Heart left ventricle (tissue), 16 donors: Measurements from ENCODE around the gene AASDH. TPM values are rescaled to one million over a fixed set of nuclear protein-coding genes. Genes with fewer than 3 reads are reported as not detected.

Experiments
- ATAC-seq, 4 donors: fragments of 200-7000 bp; cut with Tn5 transposase; one replicate each; pipeline ENCODE4 v1.9.1; 2020 to 2022; ENCODE audit warnings: moderate library complexity in 4 of 4, mild to moderate bottlenecking in 3 of 4, moderate number of reproducible peaks in 1 of 4
- DNase-seq, 5 donors: peaks; one replicate each; pipeline ENCODE4 v3.0.0-alpha.2; 2020
- H3K27ac ChIP-seq, 12 donors: fragments of 200-600 bp; sonication (generic) in 4 of 12; one replicate each; pipeline versions ENCODE4 v1.5.0 to v1.8.0; 2016 to 2022; ENCODE audit warnings: mild to moderate bottlenecking in 2 of 12
- H3K27me3 ChIP-seq, 9 donors: fragments of 200-600 bp; sonication (generic) in 2 of 9; one replicate each; pipeline versions ENCODE4 v1.5.1 to v1.8.0; 2016 to 2022; ENCODE audit warnings: mild to moderate bottlenecking in 3 of 9
- H3K36me3 ChIP-seq, 9 donors: fragments of 200-600 bp; sonication (generic) in 2 of 9; one replicate each; pipeline versions ENCODE4 v1.5.0 to v1.8.0; 2018 to 2022; ENCODE audit warnings: mild to moderate bottlenecking in 2 of 9
- H3K4me1 ChIP-seq, 12 donors: fragments of 200-600 bp; sonication (generic) in 4 of 12; one replicate each; pipeline versions ENCODE4 v1.5.0 to v1.8.0; 2016 to 2022; ENCODE audit warnings: mild to moderate bottlenecking in 3 of 12
- H3K4me3 ChIP-seq, 12 donors: fragments of 200-600 bp; sonication (generic) in 4 of 12; one replicate each; pipeline versions ENCODE4 v1.5.0 to v1.8.0; 2017 to 2022; ENCODE audit warnings: mild to moderate bottlenecking in 9 of 12, moderate library complexity in 4 of 12
- H3K9me3 ChIP-seq, 12 donors: fragments of 200-600 bp; sonication (generic) in 4 of 12; one replicate each; pipeline versions ENCODE4 v1.5.0 to v1.8.0; 2016 to 2022; ENCODE audit warnings: mild to moderate bottlenecking in 1 of 12
- POLR2A ChIP-seq, 2 donors: fragments of 450-650 bp; IDR thresholded peaks; one replicate each; pipeline ENCODE4 v1.6.1; 2017; ENCODE audit warnings: antibody characterized with exemption in 2 of 2, mild to moderate bottlenecking in 2 of 2, moderate library complexity in 2 of 2
- WGBS, 4 donors: extraction: QIAGEN DNeasy Blood & Tissue Kit in 2 of 4; methylation state at CpG; one replicate each; pipeline versions ENCODE4 v1.1.5 to v1.1.7; 2013 to 2018; 5-methylcytosine and 5-hydroxymethylcytosine counted together
- intact Hi-C, 10 donors: fragments of 100-400 bp; cut with DNase I; formaldehyde crosslinking; loops; one replicate each; pipeline versions ENCODE4 v1.11.1 to v1.14.2; 2022
- polyA plus RNA-seq, 2 donors: library from polyadenylated mRNA; stranded (reverse); fragments of 200-250 nt; gene quantifications; one replicate each; pipeline ENCODE4 v1.2.3, GENCODE V29; 2013
- total RNA-seq, 9 donors: library from RNA; depleted of rRNA in 2 of 9; stranded (reverse); fragments of >200 nt in 2 of 9; fragmentation: NEBNext Ultra II Directional in 3 of 9; extraction: Animal tissue kit (Norgen Biotek cat#: 25700) in 3 of 9; gene quantifications; one replicate each; pipeline versions ENCODE4 v1.1.0 to v1.2.4, GENCODE V29; 2016 to 2023
- TF ChIP-seq, protein P1 (sequence below), 12 donors: fragments of 200-600 bp; sonication (generic) in 4 of 12; IDR thresholded peaks; one replicate each; pipeline versions ENCODE4 v1.5.0 to v1.8.0; 2018 to 2022; ENCODE audit warnings: antibody characterized with exemption in 12 of 12, mild to moderate bottlenecking in 5 of 12
- donor health status: ischemic (EF 13 %, LVEDD 7.1; RV severe dilation, severe dysfunction).
- donor health status: healthy with polysubstance abuse.
- donor health status: DM: no; HTN: yes; CAD: no.
- donor health status: DM: no; HTN: no; CAD: no.
- donor health status: ischemic (EF 25% LVEDD 6.9; RV normal size, moderate dysfunction).
- donor health status: ischemic (EF 25% LVEDD 5.7; RV mildly dilated, moderate dysfunction).
- donor health status: healthy.
- donor health status: DM: yes; HTN: yes; CAD: no.
- donor health status: ischemic (EF 35%, LVEDD 5.7; RV mildly dilated, moderate dysfunction).
- donor health status: nonischemic (EF 11% LVEDD 7.7; RV severe dilation, severe dysfunction).
- donor health status: DM: yes; HTN: yes; CAD: no.
- donor health status: PGD.
- donor health status: ischemic (EF 29% LVEDD 5.4; RV normal size, mild dysfunction).
- donor health status: nonischemic (EF 23%, LVEDD 6.1; RV moderate dilation, normal function).

Gene AASDH
- total and polyA plus RNA-seq, 11 donors: 2.4 to 11.7 (median 5.2) TPM

- no peaks in the 10 kb centered on the region for H3K27me3 ChIP-seq
- no peak overlapping the region for H3K27ac ChIP-seq
- H3K36me3 ChIP-seq: no peaks in the 10 kb centered on the region
- H3K4me3 ChIP-seq: no peak overlapping the region
- H3K4me1 ChIP-seq: no peaks in the 10 kb centered on the region
- TF ChIP-seq POLR2A (IDR thresholded peaks at IDR 0.05): no peak
- TF ChIP-seq, protein P1, sequence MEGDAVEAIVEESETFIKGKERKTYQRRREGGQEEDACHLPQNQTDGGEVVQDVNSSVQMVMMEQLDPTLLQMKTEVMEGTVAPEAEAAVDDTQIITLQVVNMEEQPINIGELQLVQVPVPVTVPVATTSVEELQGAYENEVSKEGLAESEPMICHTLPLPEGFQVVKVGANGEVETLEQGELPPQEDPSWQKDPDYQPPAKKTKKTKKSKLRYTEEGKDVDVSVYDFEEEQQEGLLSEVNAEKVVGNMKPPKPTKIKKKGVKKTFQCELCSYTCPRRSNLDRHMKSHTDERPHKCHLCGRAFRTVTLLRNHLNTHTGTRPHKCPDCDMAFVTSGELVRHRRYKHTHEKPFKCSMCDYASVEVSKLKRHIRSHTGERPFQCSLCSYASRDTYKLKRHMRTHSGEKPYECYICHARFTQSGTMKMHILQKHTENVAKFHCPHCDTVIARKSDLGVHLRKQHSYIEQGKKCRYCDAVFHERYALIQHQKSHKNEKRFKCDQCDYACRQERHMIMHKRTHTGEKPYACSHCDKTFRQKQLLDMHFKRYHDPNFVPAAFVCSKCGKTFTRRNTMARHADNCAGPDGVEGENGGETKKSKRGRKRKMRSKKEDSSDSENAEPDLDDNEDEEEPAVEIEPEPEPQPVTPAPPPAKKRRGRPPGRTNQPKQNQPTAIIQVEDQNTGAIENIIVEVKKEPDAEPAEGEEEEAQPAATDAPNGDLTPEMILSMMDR (IDR thresholded peaks at IDR 0.05): no peak
- no peaks in the 10 kb centered on the region for H3K9me3 ChIP-seq
- ATAC-seq: no peak
- intact Hi-C loops: no loop called here
- WGBS, 4 donors: 92 to 94% (median 93%) methylated on average over 20 to 29 of the region's 29 CpGs
- DNase-seq: no peak
These were observed 71.2 kb downstream of the AASDH start for GRCh38 chr4:56316011-56316650.

DNA sequence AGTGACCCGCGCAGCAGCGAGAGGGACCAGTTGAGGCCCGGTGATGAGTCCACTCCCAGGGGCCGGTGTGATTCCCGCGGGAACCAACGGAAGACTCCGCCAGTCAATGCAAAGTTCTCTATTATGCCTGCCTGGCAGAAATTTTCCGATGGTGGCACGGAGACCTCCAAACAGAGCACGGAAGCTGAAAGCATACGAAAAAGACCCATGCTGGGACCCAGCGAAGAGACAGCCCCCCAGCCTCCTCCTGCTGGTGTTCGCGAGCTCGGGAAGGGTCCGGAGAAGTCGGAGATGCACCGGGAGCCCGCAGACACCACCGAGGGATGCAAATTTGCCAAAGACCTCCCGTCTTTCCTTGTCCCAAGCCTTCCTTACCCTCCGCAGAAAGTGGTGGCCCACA, 71.7 kb downstream of the AASDH start:
- Histone ChIP-seq H3K4me1 (no peaks in the 10 kb centered on the region), H3K36me3 (no peaks in the 10 kb centered on the region), H3K4me3 (no peak overlapping the region), H3K27me3 (no peaks in the 10 kb centered on the region), H3K27ac (no peak overlapping the region), H3K9me3 (no peaks in the 10 kb centered on the region)
- TF ChIP-seq POLR2A (IDR thresholded peaks at IDR 0.05): no peak
- TF ChIP-seq, protein P1 (IDR thresholded peaks at IDR 0.05): no peak
- 96 to 97% (median 96%) methylated on average over 16 to 24 of the region's 24 CpGs for WGBS, 4 donors
- no peak for DNase-seq
- intact Hi-C loops: no loop called here
- no peak for ATAC-seq

- Histone ChIP-seq H3K36me3 (no peaks in the 10 kb centered on the region), H3K4me3 (no peak overlapping the region), H3K27ac (no peak overlapping the region), H3K9me3 (no peaks in the 10 kb centered on the region), H3K4me1 (no peaks in the 10 kb centered on the region), H3K27me3 (no peaks in the 10 kb centered on the region)
- DNase-seq (no peak), ATAC-seq (no peak)
- intact Hi-C loops: no loop called here
- WGBS, 4 donors: 94 to 97% (median 96%) methylated on average over 23 to 29 of the region's 29 CpGs
- TF ChIP-seq, protein P1 (IDR thresholded peaks at IDR 0.05): no peak
- TF ChIP-seq POLR2A (IDR thresholded peaks at IDR 0.05): no peak
These were observed 72.2 kb downstream of the AASDH start for GRCh38 chr4:56315041-56315440.

- TF ChIP-seq POLR2A (IDR thresholded peaks at IDR 0.05): no peak
- TF ChIP-seq, protein P1 (IDR thresholded peaks at IDR 0.05): no peak
- no peak overlapping the region for H3K27ac ChIP-seq
- intact Hi-C loops: no loop called here
These were observed 72.9 kb downstream of the AASDH start for GRCh38 chr4:56314207-56314915.

More at GRCh38 chr4:56314207-56314915, 72.9 kb downstream of the AASDH start:
- ATAC-seq (no peak), DNase-seq (no peak)
- H3K4me3 ChIP-seq: no peak overlapping the region
- H3K27me3 ChIP-seq: no peaks in the 10 kb centered on the region
- no peaks in the 10 kb centered on the region for H3K36me3 ChIP-seq
- 95 to 98% (median 95%) methylated on average over 50 of the region's 50 CpGs for WGBS, 4 donors
- no peaks in the 10 kb centered on the region for H3K9me3 ChIP-seq
- no peaks in the 10 kb centered on the region for H3K4me1 ChIP-seq
